ENCODE measurements around the gene TNFRSF14.

- TF ChIP-seq BHLHE40 (IDR thresholded peaks at IDR 0.05; ENCODE audit: low read depth, low read length) (no peak), MAZ (IDR thresholded peaks at IDR 0.05; ENCODE audit: borderline replicate concordance, low read depth, low read length) (no peak)
These were observed 42.1 kb upstream of the TNFRSF14 start for GRCh38 chr1:2513939-2514652.

All from A549 (cell line).